GM23338 (cell line): ENCODE results near the gene ADD3. TPM values are rescaled to one million over a fixed set of nuclear protein-coding genes. Genes with fewer than 3 reads are reported as not detected.

Source experiments
- ATAC-seq: fragments of 200-7000 bp; cut with Tn5 transposase; 3 replicates; pipeline ENCODE4 v1.9.1; 2020
- DNase-seq: peaks from one replicate; pipeline ENCODE4 v3.0.0-alpha.2; 2015; ENCODE audit warnings: low spot score
- H2AFZ ChIP-seq: fragments of 200-600 bp; sonication (generic); 2 replicates; pipeline ENCODE4 v1.8.0; 2016; ENCODE audit warnings: antibody characterized with exemption, mild to moderate bottlenecking, moderate library complexity
- H3F3A ChIP-seq: fragments of 200-600 bp; sonication (generic); replicated peaks from 2 replicates; pipeline ENCODE4 v1.8.0; 2017; ENCODE audit warnings: antibody characterized with exemption, mixed run types, low read depth
- H3K27ac ChIP-seq: fragments of 200-600 bp; sonication (generic); 2 replicates; pipeline ENCODE4 v1.6.1; 2016; ENCODE audit warnings: low read depth
- H3K27me3 ChIP-seq: fragments of 200-600 bp; sonication (generic); 2 replicates; pipeline ENCODE4 v1.8.0; 2016; ENCODE audit warnings: mild to moderate bottlenecking, mixed run types, moderate library complexity; ENCODE audit not compliant: insufficient read depth
- H3K36me3 ChIP-seq: fragments of 200-600 bp; sonication (generic); 2 replicates; pipeline ENCODE4 v1.8.0; 2016; ENCODE audit warnings: mild to moderate bottlenecking; ENCODE audit not compliant: insufficient read depth
- H3K4me1 ChIP-seq: fragments of 200-600 bp; sonication (generic); 2 replicates; pipeline ENCODE4 v1.8.0; 2016; ENCODE audit warnings: mild to moderate bottlenecking, moderate library complexity; ENCODE audit not compliant: insufficient read depth
- H3K4me2 ChIP-seq: fragments of 200-600 bp; sonication (generic); 2 replicates; pipeline ENCODE4 v1.7.1; 2017; ENCODE audit warnings: mixed run types
- H3K4me3 ChIP-seq: fragments of 200-600 bp; sonication (generic); 2 replicates; pipeline ENCODE4 v1.6.1; 2016; ENCODE audit warnings: mixed run types
- H3K79me2 ChIP-seq: fragments of 200-600 bp; sonication (generic); replicated peaks from 2 replicates; pipeline ENCODE4 v1.8.0; 2017; ENCODE audit warnings: mild to moderate bottlenecking; ENCODE audit not compliant: insufficient read depth
- H3K9me2 ChIP-seq: fragments of 200-600 bp; sonication (generic); 2 replicates; pipeline ENCODE4 v1.8.0; 2017; ENCODE audit not compliant: insufficient read depth
- H4K20me1 ChIP-seq: fragments of 200-600 bp; sonication (generic); replicated peaks from 2 replicates; pipeline ENCODE4 v1.8.0; 2017; ENCODE audit warnings: mild to moderate bottlenecking; ENCODE audit not compliant: insufficient read depth
- H3K27ac Mint-ChIP-seq: 2 replicates; pipeline ENCODE4 v1.8.0; 2020; ENCODE audit warnings: inconsistent platforms, mild to moderate bottlenecking, moderate library complexity, mixed read lengths
- H3K27me3 Mint-ChIP-seq: 3 replicates; pipeline ENCODE4 v1.8.0; 2022; ENCODE audit warnings: low read depth, mild to moderate bottlenecking, moderate library complexity, mixed read lengths, inconsistent platforms; ENCODE audit not compliant: insufficient read depth, poor library complexity
- H3K36me3 Mint-ChIP-seq: 3 replicates; pipeline ENCODE4 v1.8.0; 2021; ENCODE audit warnings: low read depth, mild to moderate bottlenecking, inconsistent platforms, moderate library complexity, mixed read lengths
- H3K4me1 Mint-ChIP-seq: 3 replicates; pipeline ENCODE4 v1.8.0; 2020; ENCODE audit warnings: mild to moderate bottlenecking, inconsistent platforms, mixed read lengths
- H3K4me3 Mint-ChIP-seq: 3 replicates; pipeline ENCODE4 v1.8.0; 2021; ENCODE audit warnings: moderate library complexity, mild to moderate bottlenecking, inconsistent platforms, mixed read lengths
- H3K9me3 Mint-ChIP-seq: 3 replicates; pipeline ENCODE4 v1.8.0; 2020; ENCODE audit warnings: moderate library complexity, mild to moderate bottlenecking, inconsistent platforms, mixed read lengths
- CREB1 ChIP-seq: fragments of 250-450 bp; sonication (Bioruptor Pico); IDR thresholded peaks from 2 replicates; pipeline ENCODE4 v1.5.0; 2020; ENCODE audit warnings: low read depth, mild to moderate bottlenecking, moderate library complexity
- EZH2 ChIP-seq: fragments of 200-600 bp; sonication (generic); IDR thresholded peaks from one replicate; pipeline ENCODE4 v1.8.0; 2017; ENCODE audit warnings: antibody characterized with exemption, mild to moderate bottlenecking, low read depth; ENCODE audit not compliant: unreplicated experiment
- EZH2phosphoT487 ChIP-seq: fragments of 200-600 bp; sonication (generic); IDR thresholded peaks from one replicate; pipeline ENCODE4 v1.8.1; 2018; ENCODE audit warnings: antibody characterized with exemption; ENCODE audit not compliant: unreplicated experiment
- JUNB ChIP-seq: IDR thresholded peaks from one replicate; pipeline ENCODE4 v1.6.1; 2016; ENCODE audit warnings: antibody characterized with exemption; ENCODE audit not compliant: unreplicated experiment
- NANOG ChIP-seq: IDR thresholded peaks from 2 replicates; pipeline ENCODE4 v1.6.1; 2016; ENCODE audit warnings: antibody characterized with exemption, borderline replicate concordance
- STAT1 ChIP-seq: IDR thresholded peaks from one replicate; pipeline ENCODE4 v1.6.1; 2016; ENCODE audit warnings: antibody characterized with exemption; ENCODE audit not compliant: unreplicated experiment
- ZNF114 ChIP-seq: fragments of 250-450 bp; sonication (Bioruptor Pico); IDR thresholded peaks from 2 replicates; pipeline ENCODE4 v1.5.0; 2020; ENCODE audit warnings: mild to moderate bottlenecking, moderate library complexity
- ZNF331 ChIP-seq: fragments of 250-450 bp; sonication (Bioruptor Pico); IDR thresholded peaks from 2 replicates; pipeline ENCODE4 v1.5.0; 2020; ENCODE audit warnings: low read depth, mild to moderate bottlenecking, moderate library complexity
- polyA plus RNA-seq: library from polyadenylated mRNA; unstranded; fragments of >200 nt; fragmentation: Nextera tagmentation; extraction: Ambion mirVana; gene quantifications from 2 replicates; pipeline ENCODE4 v1.2.1, GENCODE V29; 2016
- total RNA-seq: library from RNA; depleted of rRNA; stranded (reverse); fragments of >200 nt; shearing (Covaris generic); gene quantifications from 2 replicates; pipeline ENCODE4 v1.2.3, GENCODE V29; 2014
- TF ChIP-seq, protein P1 (sequence below), 2 experiments: fragments of 200-600 bp in 1 of 2; sonication (generic) in 1 of 2; conservative IDR thresholded peaks; 2 replicates each; pipeline versions ENCODE4 v1.5.1 to v1.6.1; 2016 to 2017; ENCODE audit warnings: antibody characterized with exemption in 2 of 2, low read depth in 2 of 2, mild to moderate bottlenecking in 2 of 2, moderate library complexity in 1 of 2
- TF ChIP-seq, protein P2 (sequence below): IDR thresholded peaks from one replicate; pipeline ENCODE4 v1.6.1; 2018; ENCODE audit warnings: antibody characterized with exemption; ENCODE audit not compliant: unreplicated experiment
- TF ChIP-seq, protein P3 (sequence below): IDR thresholded peaks from 2 replicates; pipeline ENCODE4 v1.6.1; 2016; ENCODE audit warnings: antibody characterized with exemption

The ADD3 gene
- total and polyA plus RNA-seq, 2 experiments from 2014 or later, result 68.5 to 767 TPM

DNA sequence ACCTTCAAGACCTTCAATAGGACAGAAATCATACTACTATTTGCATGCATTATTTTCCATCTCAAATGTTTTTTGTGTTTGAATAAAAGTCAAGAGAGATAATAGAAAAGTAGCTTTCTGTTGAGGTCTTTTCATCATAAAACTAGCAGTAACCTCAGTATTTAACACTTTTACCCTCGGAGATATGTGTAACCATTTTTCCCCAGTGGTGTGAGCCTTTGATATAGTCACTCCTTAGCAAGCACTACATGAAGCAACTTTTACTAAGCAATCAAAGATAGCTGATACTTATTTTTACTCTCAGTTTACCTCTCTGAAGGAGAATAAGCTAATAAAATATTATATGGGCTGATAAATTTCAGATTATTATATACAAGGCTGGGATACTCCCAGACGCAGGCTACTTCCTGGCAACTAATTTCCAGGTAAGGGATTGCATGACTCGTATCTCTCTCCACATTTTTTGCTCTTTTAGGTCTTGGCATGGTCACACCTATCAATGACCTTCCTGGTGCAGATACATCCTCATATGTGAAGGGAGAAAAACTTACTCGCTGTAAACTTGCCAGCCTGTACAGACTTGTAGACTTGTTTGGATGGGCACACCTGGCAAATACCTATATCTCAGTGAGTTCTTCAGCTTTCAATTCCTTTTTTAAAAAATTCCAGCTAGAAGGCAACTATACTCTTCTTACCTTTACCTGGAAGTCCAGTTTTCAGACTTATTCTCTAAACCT, 108.2 kb downstream of the ADD3 start:
- Mint-ChIP-seq H3K9me3 (no peaks in the 10 kb centered on the region), H3K36me3 (peaks cover 59% of the 10 kb centered on the region), H3K27ac (no peak overlapping the region), H3K4me1 (no peaks in the 10 kb centered on the region), H3K27me3 (peaks cover 3% of the 10 kb centered on the region), H3K4me3 (no peak overlapping the region)
- Histone ChIP-seq H3F3A (no peaks in the 10 kb centered on the region), H3K4me3 (no peak overlapping the region), H3K9me2 (no peaks in the 10 kb centered on the region), H3K4me1 (no peaks in the 10 kb centered on the region), H3K4me2 (no peak overlapping the region), H3K27me3 (no peaks in the 10 kb centered on the region), H3K36me3 (peaks cover 32% of the 10 kb centered on the region), H3K27ac (no peak overlapping the region), H4K20me1 (no peaks in the 10 kb centered on the region), H3K79me2 (no peaks in the 10 kb centered on the region), H2AFZ (no peak overlapping the region)
- TF ChIP-seq ZNF331 (CRISPR knock-in tag) (no peak), NANOG (no peak), EZH2phosphoT487 (no peak), STAT1 (no peak)
- ATAC-seq, result no peak
- DNase-seq, result no peak

DNA sequence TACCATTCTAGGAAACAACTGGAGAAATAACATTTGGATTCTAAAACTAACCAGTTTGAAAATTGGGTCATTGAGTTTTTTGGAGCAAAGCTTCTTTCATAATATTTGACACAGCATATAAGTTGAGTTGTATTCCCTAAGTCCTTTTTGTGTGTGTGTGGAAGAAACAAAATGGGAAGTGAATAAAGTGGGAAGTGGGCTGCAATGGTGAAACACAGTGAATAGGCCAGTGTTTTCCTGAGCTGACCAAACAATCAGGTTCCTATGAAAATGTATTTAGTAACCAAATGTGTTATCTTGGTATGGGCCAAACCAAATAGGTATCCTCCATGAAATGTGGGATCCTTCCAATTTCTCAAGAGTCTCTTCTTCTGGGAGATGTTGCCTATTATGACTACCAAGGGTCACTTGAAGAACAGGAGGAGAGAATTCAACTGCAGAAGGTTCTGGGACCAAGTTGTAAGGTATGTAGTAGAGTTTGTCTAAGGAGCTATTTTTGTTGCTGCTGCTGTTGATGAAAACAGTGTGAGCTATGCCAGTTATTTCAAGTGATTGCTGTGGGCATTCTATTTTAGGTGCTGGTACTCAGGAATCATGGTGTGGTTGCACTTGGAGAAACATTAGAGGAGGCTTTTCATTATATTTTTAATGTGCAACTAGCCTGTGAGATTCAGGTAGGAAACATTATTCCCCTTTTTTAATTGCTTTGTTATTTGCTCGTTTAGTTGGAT, 111.3 kb downstream of the ADD3 start:
- Histone ChIP-seq H3F3A (no peaks in the 10 kb centered on the region), H3K4me3 (no peak overlapping the region), H3K36me3 (peaks cover 38% of the 10 kb centered on the region), H3K4me1 (no peaks in the 10 kb centered on the region), H3K27me3 (no peaks in the 10 kb centered on the region), H3K27ac (no peak overlapping the region), H3K4me2 (no peak overlapping the region), H3K79me2 (no peaks in the 10 kb centered on the region), H4K20me1 (no peaks in the 10 kb centered on the region), H3K9me2 (no peaks in the 10 kb centered on the region), H2AFZ (no peak overlapping the region)
- Mint-ChIP-seq H3K9me3 (no peaks in the 10 kb centered on the region), H3K4me1 (no peaks in the 10 kb centered on the region), H3K27ac (no peak overlapping the region), H3K4me3 (no peak overlapping the region), H3K27me3 (peaks cover 3% of the 10 kb centered on the region), H3K36me3 (peaks cover 64% of the 10 kb centered on the region)
- TF ChIP-seq, protein P1, sequence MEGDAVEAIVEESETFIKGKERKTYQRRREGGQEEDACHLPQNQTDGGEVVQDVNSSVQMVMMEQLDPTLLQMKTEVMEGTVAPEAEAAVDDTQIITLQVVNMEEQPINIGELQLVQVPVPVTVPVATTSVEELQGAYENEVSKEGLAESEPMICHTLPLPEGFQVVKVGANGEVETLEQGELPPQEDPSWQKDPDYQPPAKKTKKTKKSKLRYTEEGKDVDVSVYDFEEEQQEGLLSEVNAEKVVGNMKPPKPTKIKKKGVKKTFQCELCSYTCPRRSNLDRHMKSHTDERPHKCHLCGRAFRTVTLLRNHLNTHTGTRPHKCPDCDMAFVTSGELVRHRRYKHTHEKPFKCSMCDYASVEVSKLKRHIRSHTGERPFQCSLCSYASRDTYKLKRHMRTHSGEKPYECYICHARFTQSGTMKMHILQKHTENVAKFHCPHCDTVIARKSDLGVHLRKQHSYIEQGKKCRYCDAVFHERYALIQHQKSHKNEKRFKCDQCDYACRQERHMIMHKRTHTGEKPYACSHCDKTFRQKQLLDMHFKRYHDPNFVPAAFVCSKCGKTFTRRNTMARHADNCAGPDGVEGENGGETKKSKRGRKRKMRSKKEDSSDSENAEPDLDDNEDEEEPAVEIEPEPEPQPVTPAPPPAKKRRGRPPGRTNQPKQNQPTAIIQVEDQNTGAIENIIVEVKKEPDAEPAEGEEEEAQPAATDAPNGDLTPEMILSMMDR (conservative IDR thresholded peaks at IDR 0.05; ENCODE audit: low read depth in 2 of 2), result no peak
- TF ChIP-seq EZH2phosphoT487 (no peak), CREB1 (no peak), ZNF114 (CRISPR knock-in tag) (no peak), STAT1 (no peak), EZH2 (no peak), ZNF331 (CRISPR knock-in tag) (no peak), NANOG (no peak), JUNB (no peak)
- TF ChIP-seq, protein P2, sequence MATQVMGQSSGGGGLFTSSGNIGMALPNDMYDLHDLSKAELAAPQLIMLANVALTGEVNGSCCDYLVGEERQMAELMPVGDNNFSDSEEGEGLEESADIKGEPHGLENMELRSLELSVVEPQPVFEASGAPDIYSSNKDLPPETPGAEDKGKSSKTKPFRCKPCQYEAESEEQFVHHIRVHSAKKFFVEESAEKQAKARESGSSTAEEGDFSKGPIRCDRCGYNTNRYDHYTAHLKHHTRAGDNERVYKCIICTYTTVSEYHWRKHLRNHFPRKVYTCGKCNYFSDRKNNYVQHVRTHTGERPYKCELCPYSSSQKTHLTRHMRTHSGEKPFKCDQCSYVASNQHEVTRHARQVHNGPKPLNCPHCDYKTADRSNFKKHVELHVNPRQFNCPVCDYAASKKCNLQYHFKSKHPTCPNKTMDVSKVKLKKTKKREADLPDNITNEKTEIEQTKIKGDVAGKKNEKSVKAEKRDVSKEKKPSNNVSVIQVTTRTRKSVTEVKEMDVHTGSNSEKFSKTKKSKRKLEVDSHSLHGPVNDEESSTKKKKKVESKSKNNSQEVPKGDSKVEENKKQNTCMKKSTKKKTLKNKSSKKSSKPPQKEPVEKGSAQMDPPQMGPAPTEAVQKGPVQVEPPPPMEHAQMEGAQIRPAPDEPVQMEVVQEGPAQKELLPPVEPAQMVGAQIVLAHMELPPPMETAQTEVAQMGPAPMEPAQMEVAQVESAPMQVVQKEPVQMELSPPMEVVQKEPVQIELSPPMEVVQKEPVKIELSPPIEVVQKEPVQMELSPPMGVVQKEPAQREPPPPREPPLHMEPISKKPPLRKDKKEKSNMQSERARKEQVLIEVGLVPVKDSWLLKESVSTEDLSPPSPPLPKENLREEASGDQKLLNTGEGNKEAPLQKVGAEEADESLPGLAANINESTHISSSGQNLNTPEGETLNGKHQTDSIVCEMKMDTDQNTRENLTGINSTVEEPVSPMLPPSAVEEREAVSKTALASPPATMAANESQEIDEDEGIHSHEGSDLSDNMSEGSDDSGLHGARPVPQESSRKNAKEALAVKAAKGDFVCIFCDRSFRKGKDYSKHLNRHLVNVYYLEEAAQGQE, result no peak
- TF ChIP-seq, protein P3, sequence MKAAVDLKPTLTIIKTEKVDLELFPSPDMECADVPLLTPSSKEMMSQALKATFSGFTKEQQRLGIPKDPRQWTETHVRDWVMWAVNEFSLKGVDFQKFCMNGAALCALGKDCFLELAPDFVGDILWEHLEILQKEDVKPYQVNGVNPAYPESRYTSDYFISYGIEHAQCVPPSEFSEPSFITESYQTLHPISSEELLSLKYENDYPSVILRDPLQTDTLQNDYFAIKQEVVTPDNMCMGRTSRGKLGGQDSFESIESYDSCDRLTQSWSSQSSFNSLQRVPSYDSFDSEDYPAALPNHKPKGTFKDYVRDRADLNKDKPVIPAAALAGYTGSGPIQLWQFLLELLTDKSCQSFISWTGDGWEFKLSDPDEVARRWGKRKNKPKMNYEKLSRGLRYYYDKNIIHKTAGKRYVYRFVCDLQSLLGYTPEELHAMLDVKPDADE, result no peak
- DNase-seq, result no peak
- no peak for ATAC-seq
